HepG2 (cell line): ENCODE measurements around the gene SLC16A3. TPM values are rescaled to one million over a fixed set of nuclear protein-coding genes. Genes with fewer than 3 reads are reported as not detected.
A peak's percentile ranks its signal among the peaks of the same experiment; 100 is the strongest.

Experiments used
- ARNTL ChIP-seq: sonication (generic); formaldehyde crosslinking; IDR thresholded peaks from 2 replicates; pipeline ENCODE4 v1.4.0; 2020; ENCODE audit warnings: mild to moderate bottlenecking, missing genetic modification reagents
- HOXA9 ChIP-seq: sonication (generic); formaldehyde crosslinking; IDR thresholded peaks from 2 replicates; pipeline ENCODE4 v1.8.1; 2022; ENCODE audit warnings: missing genetic modification reagents, mild to moderate bottlenecking, moderate library complexity, borderline replicate concordance
- KLF12 ChIP-seq: sonication (generic); formaldehyde crosslinking; IDR thresholded peaks from 2 replicates; pipeline ENCODE4 v1.4.0; 2020; ENCODE audit warnings: missing genetic modification reagents, borderline replicate concordance
- NFE2L2 ChIP-seq: fragments of 150-350 bp; IDR thresholded peaks from 2 replicates; pipeline ENCODE4 v1.6.1; 2014; ENCODE audit warnings: low read length
- POLR2AphosphoS5 ChIP-seq: IDR thresholded peaks from 2 replicates; pipeline ENCODE4 v1.6.1; 2012; ENCODE audit warnings: low read depth, low read length
- RBFOX2 ChIP-seq: fragments of 200-400 bp; formaldehyde crosslinking; IDR thresholded peaks from 2 replicates; pipeline ENCODE4 v1.6.1; 2017; ENCODE audit warnings: low read depth, mild to moderate bottlenecking, low read length
- RFX1 ChIP-seq: fragments of 450-650 bp; IDR thresholded peaks from 2 replicates; pipeline ENCODE4 v1.6.1; 2017
- SKI ChIP-seq: fragments of 450-650 bp; IDR thresholded peaks from one replicate; pipeline ENCODE4 v1.6.1; 2018; ENCODE audit warnings: mild to moderate bottlenecking; ENCODE audit not compliant: partially characterized antibody
- SPEN ChIP-seq: sonication (generic); formaldehyde crosslinking; IDR thresholded peaks from 2 replicates; pipeline ENCODE4 v1.5.1; 2020; ENCODE audit warnings: low read depth, mild to moderate bottlenecking, missing genetic modification reagents
- ZFP37 ChIP-seq: sonication (generic); formaldehyde crosslinking; IDR thresholded peaks from 2 replicates; pipeline ENCODE4 v1.4.0; 2020; ENCODE audit warnings: missing genetic modification reagents, borderline replicate concordance
- ZMYM4 ChIP-seq: sonication (generic); formaldehyde crosslinking; IDR thresholded peaks from 2 replicates; pipeline ENCODE4 v1.8.1; 2023; ENCODE audit warnings: mild to moderate bottlenecking, missing genetic modification reagents
- ZSCAN31 ChIP-seq: sonication (generic); formaldehyde crosslinking; IDR thresholded peaks from 2 replicates; pipeline ENCODE4 v1.5.0; 2020; ENCODE audit warnings: low read depth, mild to moderate bottlenecking, missing genetic modification reagents
- polyA plus RNA-seq, 8 experiments: library from polyadenylated mRNA; depleted of rRNA in 3 of 8; stranded (reverse) in 7 of 8; unstranded in 1 of 8; fragments of >200 nt; fragmentation: Illumina TruSeq in 4 of 8; extraction: Trizol in 4 of 8; gene quantifications; 2 replicates each; pipeline versions ENCODE4 v1.2.1 to v1.2.3, GENCODE V29; 2011 to 2016; ENCODE audit warnings: low read depth in 4 of 8, missing spikeins in 1 of 8, mixed read lengths in 1 of 8; ENCODE audit not compliant: insufficient read depth in 1 of 8
- total RNA-seq, 5 experiments: library from RNA; depleted of rRNA; stranded (reverse); fragments of >200 nt; fragmentation: Illumina TruSeq; extraction: Trizol; gene quantifications; 2 replicates each; pipeline ENCODE4 v1.2.3, GENCODE V29; 2016; ENCODE audit warnings: low read depth in 1 of 5
- TF ChIP-seq, protein P1 (sequence below): sonication (generic); formaldehyde crosslinking; IDR thresholded peaks from 2 replicates; pipeline ENCODE4 v1.4.0; 2020; ENCODE audit warnings: missing genetic modification reagents, borderline replicate concordance
- TF ChIP-seq, protein P2 (sequence below): sonication (generic); formaldehyde crosslinking; IDR thresholded peaks from 2 replicates; pipeline ENCODE4 v1.5.1; 2020; ENCODE audit warnings: mild to moderate bottlenecking, missing genetic modification reagents, borderline replicate concordance
- TF ChIP-seq, protein P3 (sequence below): sonication (generic); formaldehyde crosslinking; IDR thresholded peaks from 2 replicates; pipeline ENCODE4 v1.4.0; 2020; ENCODE audit warnings: missing genetic modification reagents
- TF ChIP-seq, protein P4 (sequence below): IDR thresholded peaks from 2 replicates; pipeline ENCODE4 v1.6.1; 2016; ENCODE audit warnings: mild to moderate bottlenecking, missing biosample characterization, missing genetic modification reagents
- TF ChIP-seq, protein P5 (sequence below): sonication (generic); formaldehyde crosslinking; IDR thresholded peaks from 2 replicates; pipeline ENCODE4 v1.5.0; 2020; ENCODE audit warnings: missing genetic modification reagents

The SLC16A3 gene
- total and polyA plus RNA-seq, 2 of the 13 experiments (the other 11 are each of a cell fraction or from before 2014, with no cell fraction given) = 242 to 349 TPM

DNA sequence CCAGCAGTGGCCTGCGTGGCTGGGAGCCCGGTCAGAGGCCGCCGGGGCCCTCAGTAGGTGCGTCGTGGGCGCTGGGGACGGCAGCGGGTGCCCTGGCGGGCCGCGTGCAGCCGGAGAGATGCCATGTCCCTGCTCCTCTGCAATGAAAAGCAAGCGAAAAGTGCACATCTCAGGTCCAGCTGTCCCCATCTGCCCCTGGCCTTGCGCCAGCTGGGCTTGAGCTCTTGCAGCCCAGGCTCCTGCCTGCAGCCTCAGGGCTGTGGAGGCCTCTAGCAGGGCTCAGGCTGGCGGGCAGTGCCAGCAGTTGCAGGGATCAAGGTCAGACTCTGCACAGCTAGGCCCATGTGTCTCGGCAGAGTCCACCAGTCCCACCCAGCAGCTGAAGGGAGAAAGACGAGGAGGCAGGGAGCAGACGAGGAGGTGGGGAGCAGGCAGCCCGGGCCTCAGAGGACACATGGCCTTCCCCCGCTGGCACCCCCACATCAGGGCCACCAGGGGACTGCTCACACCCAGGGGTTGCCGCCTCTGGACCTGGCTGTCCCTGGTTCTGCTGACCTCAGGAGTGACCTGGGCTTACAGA lies 11.2 kb downstream of the SLC16A3 start (continued):
- TF ChIP-seq, protein P1, sequence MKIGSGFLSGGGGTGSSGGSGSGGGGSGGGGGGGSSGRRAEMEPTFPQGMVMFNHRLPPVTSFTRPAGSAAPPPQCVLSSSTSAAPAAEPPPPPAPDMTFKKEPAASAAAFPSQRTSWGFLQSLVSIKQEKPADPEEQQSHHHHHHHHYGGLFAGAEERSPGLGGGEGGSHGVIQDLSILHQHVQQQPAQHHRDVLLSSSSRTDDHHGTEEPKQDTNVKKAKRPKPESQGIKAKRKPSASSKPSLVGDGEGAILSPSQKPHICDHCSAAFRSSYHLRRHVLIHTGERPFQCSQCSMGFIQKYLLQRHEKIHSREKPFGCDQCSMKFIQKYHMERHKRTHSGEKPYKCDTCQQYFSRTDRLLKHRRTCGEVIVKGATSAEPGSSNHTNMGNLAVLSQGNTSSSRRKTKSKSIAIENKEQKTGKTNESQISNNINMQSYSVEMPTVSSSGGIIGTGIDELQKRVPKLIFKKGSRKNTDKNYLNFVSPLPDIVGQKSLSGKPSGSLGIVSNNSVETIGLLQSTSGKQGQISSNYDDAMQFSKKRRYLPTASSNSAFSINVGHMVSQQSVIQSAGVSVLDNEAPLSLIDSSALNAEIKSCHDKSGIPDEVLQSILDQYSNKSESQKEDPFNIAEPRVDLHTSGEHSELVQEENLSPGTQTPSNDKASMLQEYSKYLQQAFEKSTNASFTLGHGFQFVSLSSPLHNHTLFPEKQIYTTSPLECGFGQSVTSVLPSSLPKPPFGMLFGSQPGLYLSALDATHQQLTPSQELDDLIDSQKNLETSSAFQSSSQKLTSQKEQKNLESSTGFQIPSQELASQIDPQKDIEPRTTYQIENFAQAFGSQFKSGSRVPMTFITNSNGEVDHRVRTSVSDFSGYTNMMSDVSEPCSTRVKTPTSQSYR (CRISPR knock-in tag) = peak; percentile 14; the same call in 1 of the 2 replicates
- TF ChIP-seq ZMYM4 (CRISPR knock-in tag) (0 out of 2 replicates have a peak, but pooled peaks have one; percentile 10), RBFOX2 (peak; percentile 97), ARNTL (CRISPR knock-in tag) (peak; percentile 69), HOXA9 (0 out of 2 replicates have a peak, but pooled peaks have one; percentile 20), ZSCAN31 (peak; percentile 55; the same call in 1 of the 2 replicates), NFE2L2 (no peak), SKI (peak; percentile 76), KLF12 (CRISPR knock-in tag) (0 out of 2 replicates have a peak, but pooled peaks have one; percentile 15), ZFP37 (CRISPR knock-in tag) (peak; percentile 54; the same call in 1 of the 2 replicates), POLR2AphosphoS5 (peak; percentile 60), RFX1 (no peak), SPEN (CRISPR knock-in tag) (peak; percentile 75; the same call in 1 of the 2 replicates)
- TF ChIP-seq, protein P2, sequence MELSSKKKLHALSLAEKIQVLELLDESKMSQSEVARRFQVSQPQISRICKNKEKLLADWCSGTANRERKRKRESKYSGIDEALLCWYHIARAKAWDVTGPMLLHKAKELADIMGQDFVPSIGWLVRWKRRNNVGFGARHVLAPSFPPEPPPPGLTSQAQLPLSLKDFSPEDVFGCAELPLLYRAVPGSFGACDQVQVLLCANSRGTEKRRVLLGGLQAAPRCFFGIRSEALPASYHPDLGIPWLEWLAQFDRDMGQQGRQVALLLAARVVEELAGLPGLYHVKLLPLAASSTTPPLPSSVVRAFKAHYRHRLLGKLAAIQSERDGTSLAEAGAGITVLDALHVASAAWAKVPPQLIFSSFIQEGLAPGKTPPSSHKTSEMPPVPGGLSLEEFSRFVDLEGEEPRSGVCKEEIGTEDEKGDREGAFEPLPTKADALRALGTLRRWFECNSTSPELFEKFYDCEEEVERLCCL (CRISPR knock-in tag) = peak; percentile 16; the same call in 1 of the 2 replicates
- TF ChIP-seq, protein P3, sequence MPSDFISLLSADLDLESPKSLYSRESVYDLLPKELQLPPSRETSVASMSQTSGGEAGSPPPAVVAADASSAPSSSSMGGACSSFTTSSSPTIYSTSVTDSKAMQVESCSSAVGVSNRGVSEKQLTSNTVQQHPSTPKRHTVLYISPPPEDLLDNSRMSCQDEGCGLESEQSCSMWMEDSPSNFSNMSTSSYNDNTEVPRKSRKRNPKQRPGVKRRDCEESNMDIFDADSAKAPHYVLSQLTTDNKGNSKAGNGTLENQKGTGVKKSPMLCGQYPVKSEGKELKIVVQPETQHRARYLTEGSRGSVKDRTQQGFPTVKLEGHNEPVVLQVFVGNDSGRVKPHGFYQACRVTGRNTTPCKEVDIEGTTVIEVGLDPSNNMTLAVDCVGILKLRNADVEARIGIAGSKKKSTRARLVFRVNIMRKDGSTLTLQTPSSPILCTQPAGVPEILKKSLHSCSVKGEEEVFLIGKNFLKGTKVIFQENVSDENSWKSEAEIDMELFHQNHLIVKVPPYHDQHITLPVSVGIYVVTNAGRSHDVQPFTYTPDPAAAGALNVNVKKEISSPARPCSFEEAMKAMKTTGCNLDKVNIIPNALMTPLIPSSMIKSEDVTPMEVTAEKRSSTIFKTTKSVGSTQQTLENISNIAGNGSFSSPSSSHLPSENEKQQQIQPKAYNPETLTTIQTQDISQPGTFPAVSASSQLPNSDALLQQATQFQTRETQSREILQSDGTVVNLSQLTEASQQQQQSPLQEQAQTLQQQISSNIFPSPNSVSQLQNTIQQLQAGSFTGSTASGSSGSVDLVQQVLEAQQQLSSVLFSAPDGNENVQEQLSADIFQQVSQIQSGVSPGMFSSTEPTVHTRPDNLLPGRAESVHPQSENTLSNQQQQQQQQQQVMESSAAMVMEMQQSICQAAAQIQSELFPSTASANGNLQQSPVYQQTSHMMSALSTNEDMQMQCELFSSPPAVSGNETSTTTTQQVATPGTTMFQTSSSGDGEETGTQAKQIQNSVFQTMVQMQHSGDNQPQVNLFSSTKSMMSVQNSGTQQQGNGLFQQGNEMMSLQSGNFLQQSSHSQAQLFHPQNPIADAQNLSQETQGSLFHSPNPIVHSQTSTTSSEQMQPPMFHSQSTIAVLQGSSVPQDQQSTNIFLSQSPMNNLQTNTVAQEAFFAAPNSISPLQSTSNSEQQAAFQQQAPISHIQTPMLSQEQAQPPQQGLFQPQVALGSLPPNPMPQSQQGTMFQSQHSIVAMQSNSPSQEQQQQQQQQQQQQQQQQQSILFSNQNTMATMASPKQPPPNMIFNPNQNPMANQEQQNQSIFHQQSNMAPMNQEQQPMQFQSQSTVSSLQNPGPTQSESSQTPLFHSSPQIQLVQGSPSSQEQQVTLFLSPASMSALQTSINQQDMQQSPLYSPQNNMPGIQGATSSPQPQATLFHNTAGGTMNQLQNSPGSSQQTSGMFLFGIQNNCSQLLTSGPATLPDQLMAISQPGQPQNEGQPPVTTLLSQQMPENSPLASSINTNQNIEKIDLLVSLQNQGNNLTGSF (CRISPR knock-in tag) = no peak
- TF ChIP-seq, protein P4, sequence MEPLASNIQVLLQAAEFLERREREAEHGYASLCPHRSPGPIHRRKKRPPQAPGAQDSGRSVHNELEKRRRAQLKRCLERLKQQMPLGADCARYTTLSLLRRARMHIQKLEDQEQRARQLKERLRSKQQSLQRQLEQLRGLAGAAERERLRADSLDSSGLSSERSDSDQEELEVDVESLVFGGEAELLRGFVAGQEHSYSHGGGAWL (CRISPR knock-in tag) = peak; percentile 61
- TF ChIP-seq, protein P5, sequence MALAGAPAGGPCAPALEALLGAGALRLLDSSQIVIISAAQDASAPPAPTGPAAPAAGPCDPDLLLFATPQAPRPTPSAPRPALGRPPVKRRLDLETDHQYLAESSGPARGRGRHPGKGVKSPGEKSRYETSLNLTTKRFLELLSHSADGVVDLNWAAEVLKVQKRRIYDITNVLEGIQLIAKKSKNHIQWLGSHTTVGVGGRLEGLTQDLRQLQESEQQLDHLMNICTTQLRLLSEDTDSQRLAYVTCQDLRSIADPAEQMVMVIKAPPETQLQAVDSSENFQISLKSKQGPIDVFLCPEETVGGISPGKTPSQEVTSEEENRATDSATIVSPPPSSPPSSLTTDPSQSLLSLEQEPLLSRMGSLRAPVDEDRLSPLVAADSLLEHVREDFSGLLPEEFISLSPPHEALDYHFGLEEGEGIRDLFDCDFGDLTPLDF (CRISPR knock-in tag) = no peak
